CD14-positive monocyte (primary cell): ENCODE data around the gene CLPX. TPM values are rescaled to one million over a fixed set of nuclear protein-coding genes. Genes with fewer than 3 reads are reported as not detected.

Experiments
- DNase-seq, 3 donors: peaks; one replicate each; pipeline ENCODE4 v3.0.0-alpha.2; 2011 to 2022
- H2AFZ ChIP-seq: 2 replicates; pipeline ENCODE4 v1.6.0; 2012; ENCODE audit warnings: mild to moderate bottlenecking, low read depth, low read length, inconsistent platforms; ENCODE audit not compliant: insufficient read depth, poor library complexity, severe bottlenecking
- H3K27ac ChIP-seq, 2 donors: 1 replicate in 1 of 2; 2 replicates in 1 of 2; pipeline ENCODE4 v1.5.1; 2012 to 2013; ENCODE audit warnings: low read length in 2 of 2, control low read depth in 1 of 2, inconsistent platforms in 1 of 2, low read depth in 1 of 2, mild to moderate bottlenecking in 1 of 2
- H3K27me3 ChIP-seq, 2 donors: one replicate each; pipeline versions ENCODE4 v1.6.0 to v1.6.1; 2011 to 2013; ENCODE audit warnings: low read length in 2 of 2; ENCODE audit not compliant: control insufficient read depth in 2 of 2, insufficient read depth in 2 of 2
- H3K36me3 ChIP-seq, 2 donors: replicated peaks in 1 of 2; 1 replicate in 1 of 2; 2 replicates in 1 of 2; pipeline versions ENCODE4 v1.5.1 to v1.6.1; 2012 to 2013; ENCODE audit warnings: low read length in 2 of 2, control low read depth in 1 of 2, inconsistent platforms in 1 of 2, mild to moderate bottlenecking in 1 of 2; ENCODE audit not compliant: insufficient read depth in 2 of 2, control insufficient read depth in 1 of 2
- H3K4me1 ChIP-seq, 2 donors: 1 replicate in 1 of 2; 2 replicates in 1 of 2; pipeline versions ENCODE4 v1.5.1 to v1.6.1; 2012 to 2013; ENCODE audit warnings: low read length in 2 of 2, control low read depth in 1 of 2, inconsistent platforms in 1 of 2, mild to moderate bottlenecking in 1 of 2, moderate library complexity in 1 of 2; ENCODE audit not compliant: insufficient read depth in 2 of 2, control insufficient read depth in 1 of 2
- H3K4me2 ChIP-seq: replicated peaks from 2 replicates; pipeline ENCODE3; 2012; ENCODE audit warnings: low read length, moderate library complexity, mild to moderate bottlenecking; ENCODE audit not compliant: poor library complexity, severe bottlenecking; ENCODE audit errors: extremely low read depth
- H3K4me3 ChIP-seq, 3 experiments: fragments of 200-600 bp in 1 of 3; sonication (generic) in 1 of 3; replicated peaks in 1 of 3; 1 replicate in 2 of 3; 2 replicates in 1 of 3; pipeline ENCODE4 v1.5.1; 2011 to 2013; ENCODE audit warnings: low read length in 3 of 3, mild to moderate bottlenecking in 3 of 3, control low read depth in 2 of 3, low read depth in 2 of 3, inconsistent platforms in 1 of 3, moderate library complexity in 1 of 3
- H3K79me2 ChIP-seq: 2 replicates; pipeline ENCODE4 v1.6.0; 2012; ENCODE audit warnings: mild to moderate bottlenecking, control low read depth, inconsistent platforms, low read length, moderate library complexity; ENCODE audit not compliant: insufficient read depth
- H3K9ac ChIP-seq: 2 replicates; pipeline ENCODE4 v1.6.0; 2017; ENCODE audit warnings: low read length, mild to moderate bottlenecking; ENCODE audit not compliant: insufficient read depth, poor library complexity, severe bottlenecking
- H3K9me3 ChIP-seq, 2 donors: replicated peaks in 1 of 2; 1 replicate in 1 of 2; 2 replicates in 1 of 2; pipeline versions ENCODE4 v1.5.1 to v1.6.1; 2012 to 2013; ENCODE audit warnings: low read length in 2 of 2, control low read depth in 1 of 2; ENCODE audit not compliant: control insufficient read depth in 1 of 2, insufficient read depth in 1 of 2
- H4K20me1 ChIP-seq: 2 replicates; pipeline ENCODE4 v1.6.0; 2012; ENCODE audit warnings: mild to moderate bottlenecking, low read length, control low read depth, moderate library complexity; ENCODE audit not compliant: insufficient read depth
- H3K27ac Mint-ChIP-seq, 7 donors: one replicate each; pipeline ENCODE4 v1.8.0; 2020; ENCODE audit warnings: mild to moderate bottlenecking in 7 of 7, mixed read lengths in 7 of 7, moderate library complexity in 6 of 7, inconsistent platforms in 2 of 7
- H3K27me3 Mint-ChIP-seq, 3 donors: one replicate each; pipeline ENCODE4 v1.8.0; 2021 to 2022; ENCODE audit warnings: low read depth in 3 of 3, mild to moderate bottlenecking in 3 of 3, mixed read lengths in 3 of 3, moderate library complexity in 3 of 3, inconsistent platforms in 1 of 3
- H3K36me3 Mint-ChIP-seq, 2 donors: one replicate each; pipeline ENCODE4 v1.8.0; 2020; ENCODE audit warnings: mixed read lengths in 2 of 2, inconsistent platforms in 1 of 2, mild to moderate bottlenecking in 1 of 2
- H3K4me1 Mint-ChIP-seq: one replicate; pipeline ENCODE4 v1.8.0; 2020; ENCODE audit warnings: mild to moderate bottlenecking, mixed read lengths
- H3K4me3 Mint-ChIP-seq, 2 donors: one replicate each; pipeline ENCODE4 v1.8.0; 2020; ENCODE audit warnings: mild to moderate bottlenecking in 2 of 2, mixed read lengths in 2 of 2, moderate library complexity in 1 of 2
- H3K9me3 Mint-ChIP-seq, 7 donors: one replicate each; pipeline ENCODE4 v1.8.0; 2020 to 2022; ENCODE audit warnings: mixed read lengths in 7 of 7, mild to moderate bottlenecking in 6 of 7, moderate library complexity in 6 of 7, inconsistent platforms in 2 of 7
- WGBS: methylation state at CpG from one replicate; pipeline ENCODE4 v1.1.5; 2013; ENCODE audit warnings: missing lambda C conversion rate; ENCODE audit not compliant: insufficient coverage; 5-methylcytosine and 5-hydroxymethylcytosine counted together
- intact Hi-C, 2 donors: fragments of 100-400 bp; cut with micrococcal nuclease; formaldehyde crosslinking; loops; one replicate each; pipeline versions ENCODE4 v1.15.0 to v1.15.1; 2023
- polyA plus RNA-seq, 3 donors: library from polyadenylated mRNA; depleted of rRNA in 1 of 3; unstranded in 2 of 3; stranded (reverse) in 1 of 3; fragments of 300-500 nt in 2 of 3; fragments of >200 nt in 1 of 3; fragmentation: Illumina TruSeq in 2 of 3; gene quantifications; 1 replicate in 2 of 3; 2 replicates in 1 of 3; pipeline ENCODE4 v1.2.3, GENCODE V29; 2012 to 2021
- TF ChIP-seq, protein P1 (sequence below): fragments of 200-600 bp; IDR thresholded peaks from one replicate; pipeline ENCODE4 v1.8.0; 2022; ENCODE audit warnings: antibody characterized with exemption, mild to moderate bottlenecking

The CLPX gene
- polyA plus RNA-seq, 3 donors, result 15.2 to 24.9 (median 20.0) TPM

DNA sequence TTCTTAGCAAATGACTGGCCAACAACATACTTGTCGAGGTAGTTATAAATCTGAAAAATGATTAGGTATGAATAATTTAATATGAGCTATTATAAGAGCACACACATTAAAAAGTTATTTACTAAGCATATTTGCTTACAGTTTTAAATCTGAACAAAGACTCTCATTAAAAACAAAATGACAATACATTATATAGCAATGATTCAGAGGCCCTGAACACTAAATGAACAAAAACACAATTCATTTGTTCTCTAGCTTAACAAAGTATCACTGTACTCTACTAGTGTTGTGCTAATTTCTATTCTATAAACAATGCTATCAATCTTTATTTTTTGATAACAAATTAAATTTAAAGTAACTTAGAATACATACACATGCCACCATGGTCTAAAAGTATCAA is 21.0 kb downstream of the CLPX start:
- no peak overlapping the region for H3K4me3 ChIP-seq
- intact Hi-C loops, result no loop called here
- H3K27me3 ChIP-seq, result no peaks in the 10 kb centered on the region
- Mint-ChIP-seq H3K4me3 (no peak overlapping the region), H3K27ac (no peak overlapping the region), H3K9me3 (peaks cover 0 to 1% (median 0%) of the 10 kb centered on the region in 7 donors), H3K36me3 (peaks cover 30 to 57% of the 10 kb centered on the region in 2 donors), H3K27me3 (no peaks in the 10 kb centered on the region), H3K4me1 (no peaks in the 10 kb centered on the region)
- no peak overlapping the region for H3K4me2 ChIP-seq
- DNase-seq, result no peak
- no peak overlapping the region for H3K9ac ChIP-seq
- H3K79me2 ChIP-seq, result peaks cover 12% of the 10 kb centered on the region
- peaks cover 55 to 81% of the 10 kb centered on the region in 2 donors for H3K36me3 ChIP-seq
- no peaks in the 10 kb centered on the region for H3K4me1 ChIP-seq
- TF ChIP-seq, protein P1, sequence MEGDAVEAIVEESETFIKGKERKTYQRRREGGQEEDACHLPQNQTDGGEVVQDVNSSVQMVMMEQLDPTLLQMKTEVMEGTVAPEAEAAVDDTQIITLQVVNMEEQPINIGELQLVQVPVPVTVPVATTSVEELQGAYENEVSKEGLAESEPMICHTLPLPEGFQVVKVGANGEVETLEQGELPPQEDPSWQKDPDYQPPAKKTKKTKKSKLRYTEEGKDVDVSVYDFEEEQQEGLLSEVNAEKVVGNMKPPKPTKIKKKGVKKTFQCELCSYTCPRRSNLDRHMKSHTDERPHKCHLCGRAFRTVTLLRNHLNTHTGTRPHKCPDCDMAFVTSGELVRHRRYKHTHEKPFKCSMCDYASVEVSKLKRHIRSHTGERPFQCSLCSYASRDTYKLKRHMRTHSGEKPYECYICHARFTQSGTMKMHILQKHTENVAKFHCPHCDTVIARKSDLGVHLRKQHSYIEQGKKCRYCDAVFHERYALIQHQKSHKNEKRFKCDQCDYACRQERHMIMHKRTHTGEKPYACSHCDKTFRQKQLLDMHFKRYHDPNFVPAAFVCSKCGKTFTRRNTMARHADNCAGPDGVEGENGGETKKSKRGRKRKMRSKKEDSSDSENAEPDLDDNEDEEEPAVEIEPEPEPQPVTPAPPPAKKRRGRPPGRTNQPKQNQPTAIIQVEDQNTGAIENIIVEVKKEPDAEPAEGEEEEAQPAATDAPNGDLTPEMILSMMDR, result no peak
- no CpG with 5 or more reads among the region's 1 CpG for WGBS
- H3K9me3 ChIP-seq, result no peaks in the 10 kb centered on the region
- no peak overlapping the region for H3K27ac ChIP-seq
- peaks cover 70% of the 10 kb centered on the region for H4K20me1 ChIP-seq
- no peak overlapping the region for H2AFZ ChIP-seq

DNA sequence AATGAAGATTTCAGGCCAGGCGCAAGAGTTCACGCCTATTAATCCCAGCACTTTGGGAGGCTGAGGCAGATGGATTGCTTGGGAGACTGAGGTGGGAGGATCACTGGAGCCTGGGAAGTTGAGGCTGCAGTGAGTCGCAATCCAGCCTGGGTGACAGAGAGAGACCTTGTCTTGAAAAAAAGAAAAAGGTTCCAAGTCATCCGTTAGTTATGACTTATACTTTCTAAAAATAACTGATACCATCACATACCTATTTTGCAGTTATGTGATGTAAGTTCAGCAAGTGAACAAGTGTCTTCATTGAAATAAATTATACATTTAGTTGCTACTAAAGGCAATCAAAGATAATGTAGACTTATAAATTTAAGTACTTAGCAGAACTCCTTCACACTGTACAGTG is 22.1 kb downstream of the CLPX start:
- H3K9me3 ChIP-seq, result no peaks in the 10 kb centered on the region
- no peaks in the 10 kb centered on the region for H3K27me3 ChIP-seq
- intact Hi-C loops, result no loop called here
- Mint-ChIP-seq H3K9me3 (peaks cover 0 to 1% (median 0%) of the 10 kb centered on the region in 7 donors), H3K36me3 (peaks cover 38 to 58% of the 10 kb centered on the region in 2 donors), H3K4me3 (no peak overlapping the region), H3K4me1 (no peaks in the 10 kb centered on the region), H3K27me3 (no peaks in the 10 kb centered on the region), H3K27ac (no peak overlapping the region)
- DNase-seq, result no peak
- H2AFZ ChIP-seq, result no peak overlapping the region
- H3K4me3 ChIP-seq, result no peak overlapping the region
- H4K20me1 ChIP-seq, result peaks cover 64% of the 10 kb centered on the region
- H3K4me2 ChIP-seq, result no peak overlapping the region
- WGBS, result 100% methylated on average over 1 of the region's 4 CpGs
- H3K4me1 ChIP-seq, result no peaks in the 10 kb centered on the region
- peaks cover 12% of the 10 kb centered on the region for H3K79me2 ChIP-seq
- peaks cover 64 to 87% of the 10 kb centered on the region in 2 donors for H3K36me3 ChIP-seq
- no peak overlapping the region for H3K9ac ChIP-seq
- no peak overlapping the region for H3K27ac ChIP-seq
- TF ChIP-seq, protein P1, result no peak
